GM19452 (cell line): ENCODE measurements around the gene TMEM8B.
"Not testable (repeated sequence)": the region's sequence is repeated elsewhere in the genome, so short reads cannot be mapped to it uniquely, and the experiment has no call there.

Experiments used
- ATAC-seq: cut with Tn5 transposase; IDR thresholded peaks from one replicate; pipeline ENCODE4 v1.9.1; 2021; ENCODE audit not compliant: unreplicated experiment

The TMEM8B gene

DNA sequence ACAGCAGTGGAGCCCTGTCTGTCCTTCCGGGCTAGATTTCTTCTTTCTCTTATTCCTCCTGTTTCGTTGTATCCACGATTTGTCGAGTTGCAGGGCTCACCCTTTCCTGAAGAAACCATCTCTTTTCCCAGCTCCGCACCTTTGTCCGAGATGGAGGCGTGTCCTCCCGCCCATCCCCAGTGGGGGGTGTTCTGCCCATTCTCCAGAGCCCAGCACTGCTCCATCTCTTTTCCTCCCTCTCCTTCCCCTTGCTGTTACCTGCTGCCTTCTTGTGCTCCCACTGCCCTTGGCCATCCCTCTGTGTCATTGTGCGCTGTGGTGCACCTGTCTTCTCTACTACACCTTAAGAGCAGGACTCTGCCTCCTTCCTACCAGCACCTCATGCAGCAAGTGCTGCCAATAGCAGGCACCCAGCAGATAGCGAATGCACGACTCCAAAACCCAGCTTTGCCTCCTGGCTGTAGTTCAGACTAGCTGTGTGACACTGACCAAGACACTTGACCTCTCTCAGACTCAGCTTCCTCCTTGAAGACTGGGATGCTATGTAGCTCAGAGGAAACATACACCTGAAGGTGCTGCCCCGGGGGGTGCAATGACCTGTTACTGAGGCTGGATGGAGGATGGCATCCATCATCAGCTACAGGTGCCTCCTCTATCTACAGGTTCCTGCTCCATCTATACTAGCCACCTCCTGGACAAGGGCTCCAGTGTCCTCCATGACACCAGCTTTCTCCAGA, 32.3 kb downstream of the TMEM8B start:
- ATAC-seq: no peak

DNA sequence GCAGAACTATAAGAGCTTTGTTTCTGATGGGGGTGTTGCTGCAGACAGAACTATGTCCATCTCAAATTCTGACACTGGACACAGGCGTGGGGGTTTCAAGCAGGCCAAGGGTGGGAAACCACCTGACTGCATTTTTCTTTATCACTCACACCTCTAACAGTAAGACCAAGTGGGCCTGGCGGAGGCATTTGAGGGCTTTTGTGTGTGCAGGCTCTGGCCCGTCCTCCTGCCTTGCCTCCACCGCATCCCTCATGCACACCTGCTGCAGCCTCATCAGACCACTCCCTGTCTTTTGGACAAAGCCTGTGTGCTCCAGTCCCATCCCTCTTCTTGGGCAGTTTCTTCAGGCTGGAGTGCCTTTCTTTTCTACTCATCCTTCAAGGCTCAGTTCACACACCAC, 33.3 kb downstream of the TMEM8B start:
- ATAC-seq: no peak

- no peak for ATAC-seq
Observed at GRCh38 chr9:35863583-35863982, 34.6 kb downstream of the TMEM8B start.

GRCh38 chr9:35864695-35865255, 35.7 kb downstream of the TMEM8B start:
- no peak for ATAC-seq

DNA sequence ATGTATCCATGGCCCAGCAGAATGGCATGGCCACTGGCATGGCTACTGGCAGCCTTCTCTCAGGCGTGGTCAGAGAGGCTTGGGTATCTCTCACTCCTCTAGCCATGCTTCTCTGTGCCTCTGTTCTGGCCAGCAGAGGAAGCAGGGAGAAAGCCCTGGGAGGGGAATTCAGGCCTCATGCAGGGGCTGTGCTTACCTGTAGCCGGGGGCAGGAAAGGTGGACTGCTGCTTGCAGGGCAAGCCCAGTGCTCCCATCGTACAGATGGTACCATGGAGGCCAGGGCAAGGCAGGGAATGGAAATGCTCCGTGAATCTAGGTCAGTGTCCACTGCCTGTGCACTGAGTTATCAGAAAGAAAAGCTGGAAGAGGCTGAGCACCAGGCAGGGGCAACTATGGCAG, 38.5 kb downstream of the TMEM8B start:
- ATAC-seq: no peak

GRCh38 chr9:35868933-35869332, 39.9 kb downstream of the TMEM8B start:
- no peak for ATAC-seq

- ATAC-seq: no peak
Observed at GRCh38 chr9:35869621-35870216, 40.7 kb downstream of the TMEM8B start.

DNA sequence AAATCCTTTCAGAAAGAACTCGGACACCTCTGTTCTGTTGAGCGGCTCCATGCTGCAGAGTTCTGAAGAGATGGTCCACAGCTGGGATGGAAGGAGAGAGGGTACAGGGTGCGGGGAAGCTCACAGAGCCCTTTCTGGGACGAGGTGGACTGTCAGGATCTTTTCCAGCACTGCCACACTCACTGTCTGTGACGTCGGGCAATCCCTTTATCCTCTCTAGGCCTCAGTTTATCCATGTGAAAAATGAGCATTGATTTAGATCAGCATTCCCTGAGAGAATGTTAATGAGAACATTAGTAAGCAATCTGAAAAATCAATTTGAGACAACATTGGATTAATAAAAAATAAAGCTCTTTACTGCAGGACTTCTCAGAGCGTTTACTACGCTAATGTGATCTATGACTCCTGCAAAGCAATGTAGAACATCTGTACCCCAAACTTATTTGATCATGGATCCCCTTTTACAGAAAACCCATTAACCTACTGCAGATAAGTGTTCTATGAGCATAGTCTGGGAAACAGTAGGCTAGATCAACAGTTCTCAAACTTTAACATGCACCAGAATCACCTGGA, 41.4 kb downstream of the TMEM8B start, which contains the start of gene OR13J1:
OR13J1 (minus strand) TSS at position 51 of the 573 bp plus-strand sequence; CDS start at position 51, 0 bp downstream.
- ATAC-seq: no peak

DNA sequence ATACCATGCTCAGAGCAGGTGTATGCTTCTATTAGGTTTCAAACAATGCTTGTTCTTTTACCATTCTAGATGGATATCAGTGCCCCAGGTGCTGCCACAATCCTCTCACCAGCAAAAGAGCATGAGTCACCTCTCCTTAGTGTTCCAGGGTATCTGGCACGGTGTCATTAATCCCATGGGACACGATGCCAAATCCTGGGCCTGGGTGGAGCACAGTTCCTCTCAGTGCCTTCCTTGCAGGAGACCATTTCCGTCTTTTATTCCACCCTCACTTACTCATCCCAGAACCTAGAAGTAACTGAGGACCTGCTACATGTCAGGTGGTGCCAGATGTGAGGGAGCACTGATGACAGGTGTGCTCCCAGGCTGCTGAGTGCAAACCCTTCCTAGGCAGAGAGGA, 42.5 kb downstream of the TMEM8B start:
- no peak for ATAC-seq

DNA sequence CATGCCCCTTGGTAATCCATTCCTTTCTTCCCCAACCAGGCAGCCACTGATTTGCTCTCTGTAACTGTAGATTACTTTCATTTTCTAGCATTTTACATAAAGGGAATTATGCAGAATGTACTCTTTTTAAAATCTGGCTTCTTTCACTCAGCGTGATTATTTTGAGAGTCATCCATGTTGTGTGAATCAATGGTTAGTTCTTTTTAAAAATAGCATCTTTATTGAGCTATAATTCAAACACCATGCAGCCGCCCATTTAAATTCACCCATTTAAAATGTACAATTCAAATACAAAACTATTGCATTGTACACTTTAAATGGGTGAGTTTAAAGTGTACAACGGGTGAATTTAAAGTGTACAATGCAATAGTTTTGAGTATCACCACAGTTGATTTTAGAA, 43.5 kb downstream of the TMEM8B start:
- no peak for ATAC-seq

DNA sequence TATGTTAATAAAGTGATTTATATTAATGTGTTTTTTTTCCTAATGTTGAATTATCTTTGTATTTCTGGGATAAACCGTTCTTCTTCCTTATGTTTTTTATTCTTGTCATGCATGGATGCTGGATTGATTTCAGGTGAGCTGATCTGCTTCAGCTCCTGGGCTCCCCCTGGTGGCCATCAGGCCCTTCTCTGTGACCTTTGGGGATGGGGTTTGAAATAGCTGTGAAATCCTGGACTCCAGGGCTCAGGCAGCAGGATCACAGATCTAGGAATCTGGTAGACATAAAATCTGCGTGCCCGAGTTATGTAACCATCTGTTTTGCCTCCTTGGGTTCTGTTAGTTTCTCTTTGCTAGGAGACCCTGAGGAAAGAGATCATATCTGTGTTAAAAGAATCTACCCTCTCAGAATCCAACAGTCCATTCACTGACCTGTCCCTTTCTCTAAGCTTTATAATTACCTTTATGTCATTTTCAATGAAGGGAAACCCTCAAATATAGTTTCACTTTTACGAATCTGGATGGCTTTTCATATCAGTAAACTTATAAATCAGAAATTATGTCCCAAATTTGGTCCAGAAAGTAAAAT, 53.3 kb downstream of the TMEM8B start:
- ATAC-seq: no peak

GRCh38 chr9:35882996-35883395, 54.0 kb downstream of the TMEM8B start:
- ATAC-seq: no peak

- ATAC-seq: not testable (repeated sequence)
Observed at GRCh38 chr9:35884908-35885307, 55.9 kb downstream of the TMEM8B start.

GRCh38 chr9:35891646-35892045, 62.6 kb downstream of the TMEM8B start:
- ATAC-seq: no peak

- no peak for ATAC-seq
Observed at GRCh38 chr9:35892051-35892450, 63.0 kb downstream of the TMEM8B start.

- ATAC-seq: no peak
Observed at GRCh38 chr9:35896570-35896969, 67.5 kb downstream of the TMEM8B start.

GRCh38 chr9:35897376-35898099, 68.5 kb downstream of the TMEM8B start:
- ATAC-seq: not testable (repeated sequence)

GRCh38 chr9:35898337-35898736, 69.3 kb downstream of the TMEM8B start:
- ATAC-seq: no peak

- no peak for ATAC-seq
Observed at GRCh38 chr9:35899021-35899420, 70.0 kb downstream of the TMEM8B start.

DNA sequence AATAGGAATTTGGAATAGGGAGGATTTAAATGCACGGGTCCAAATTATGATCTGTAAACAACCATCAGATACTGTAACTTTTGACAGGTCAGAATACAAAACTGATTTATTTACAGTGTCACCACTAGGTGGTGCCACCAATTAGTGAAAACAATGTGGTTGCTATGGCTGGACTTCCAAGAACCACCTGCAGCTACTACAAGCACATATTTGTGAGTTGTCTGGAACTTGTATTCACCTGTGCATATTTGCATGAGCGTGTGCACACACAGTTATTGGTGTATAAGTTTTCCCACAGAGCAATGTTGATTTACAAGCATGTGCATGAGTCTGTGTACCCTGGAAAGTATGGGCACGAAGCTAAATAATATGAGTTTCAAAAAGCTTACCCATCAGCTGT, 74.0 kb downstream of the TMEM8B start:
- ATAC-seq: no peak

GRCh38 chr9:35904338-35904737, 75.3 kb downstream of the TMEM8B start:
- no peak for ATAC-seq
